Endometrial microvascular endothelial cells (primary cell): Measurements from ENCODE around the gene GPATCH3. TPM values are rescaled to one million over a fixed set of nuclear protein-coding genes. Genes with fewer than 3 reads are reported as not detected.
"Not testable (repeated sequence)": the region's sequence is repeated elsewhere in the genome, so short reads cannot be mapped to it uniquely, and the experiment has no call there.

Experiments used
- in situ Hi-C: cut with HindIII; loops from 2 replicates; pipeline ENCODE4 v1.10.0; 2017; ENCODE audit warnings: low sequenced_read_pairs, low pct_unique_long_range_greater_than_20kb; ENCODE audit errors: inconsistent ontology term
- total RNA-seq: library from RNA; depleted of rRNA; stranded (reverse); fragments of >200 nt; gene quantifications from one replicate; pipeline ENCODE4 v1.2.3, GENCODE V29; 2015; ENCODE audit errors: inconsistent ontology term

GPATCH3 gene
- total RNA-seq, 1 donor from 2014 or later: 12.4 TPM

- in situ Hi-C loops: no loop called here
Measured at GRCh38 chr1:26913754-26914619, 13.7 kb upstream of the GPATCH3 start, which contains the start of gene NR0B2. NR0B2 (minus strand) TSS chr1:26913975; CDS start chr1:26913940, 35 bp downstream.

- in situ Hi-C loops: no loop called here
Measured at GRCh38 chr1:26913389-26913753, 13.1 kb upstream of the GPATCH3 start.

- in situ Hi-C loops: no loop called here
Measured at GRCh38 chr1:26912147-26912490, 11.9 kb upstream of the GPATCH3 start.

GRCh38 chr1:26911399-26912146, 11.3 kb upstream of the GPATCH3 start:
- in situ Hi-C loops: no loop called here

- in situ Hi-C loops: no loop called here
Measured at GRCh38 chr1:26910343-26911160, 10.3 kb upstream of the GPATCH3 start.

GRCh38 chr1:26909951-26910342, 9.7 kb upstream of the GPATCH3 start:
- in situ Hi-C loops: no loop called here

- in situ Hi-C loops: no loop called here
Measured at GRCh38 chr1:26907071-26907917, 7.0 kb upstream of the GPATCH3 start.

GRCh38 chr1:26900815-26901511, 696 bp upstream of the GPATCH3 start:
- in situ Hi-C loops: no loop called here

- in situ Hi-C loops: no loop called here
Measured at GRCh38 chr1:26897351-26897750, 2.9 kb downstream of the GPATCH3 start.

GRCh38 chr1:26894263-26894662, 6.0 kb downstream of the GPATCH3 start:
- in situ Hi-C loops: no loop called here

- in situ Hi-C loops: no loop called here
Measured at GRCh38 chr1:26890467-26890796, 9.8 kb downstream of the GPATCH3 start.

- in situ Hi-C loops: no loop called here
Measured at GRCh38 chr1:26889551-26890466, 10.5 kb downstream of the GPATCH3 start, which contains the start of gene GPN2. GPN2 (minus strand) TSS chr1:26890283; CDS start chr1:26890096, 187 bp downstream.

GRCh38 chr1:26888231-26888630, 12.0 kb downstream of the GPATCH3 start:
- in situ Hi-C loops: no loop called here

GRCh38 chr1:26887125-26887524, 13.1 kb downstream of the GPATCH3 start:
- in situ Hi-C loops: no loop called here

GRCh38 chr1:26882696-26883463, 17.4 kb downstream of the GPATCH3 start:
- in situ Hi-C loops: no loop called here

- in situ Hi-C loops: not testable (repeated sequence)
Measured at GRCh38 chr1:26881611-26882010, 18.7 kb downstream of the GPATCH3 start.
